RWPE2 (cell line): ENCODE results near the gene RNF112.

Experiments
- ATAC-seq: fragments of 200-7000 bp; cut with Tn5 transposase; 3 replicates; pipeline ENCODE4 v1.9.1; 2021; ENCODE audit warnings: low read depth
- DNase-seq: peaks from one replicate; pipeline ENCODE4 v3.0.0-alpha.2; 2020; ENCODE audit warnings: low spot score
- H3K27ac ChIP-seq: fragments of 450-650 bp; 2 replicates; pipeline ENCODE4 v1.5.1; 2017; ENCODE audit warnings: mild to moderate bottlenecking; ENCODE audit not compliant: poor library complexity, severe bottlenecking
- H3K27me3 ChIP-seq: fragments of 250-450 bp; sonication (Bioruptor Pico); 2 replicates; pipeline ENCODE4 v1.5.1; 2021; ENCODE audit warnings: mild to moderate bottlenecking, moderate library complexity; ENCODE audit not compliant: insufficient read depth, poor library complexity, severe bottlenecking
- H3K36me3 ChIP-seq: fragments of 250-450 bp; sonication (Bioruptor Pico); 2 replicates; pipeline ENCODE4 v1.5.1; 2020; ENCODE audit warnings: low read depth, mild to moderate bottlenecking, moderate library complexity
- H3K4me1 ChIP-seq: fragments of 250-450 bp; sonication (Bioruptor Pico); 2 replicates; pipeline ENCODE4 v1.5.1; 2021; ENCODE audit warnings: mild to moderate bottlenecking, moderate library complexity; ENCODE audit not compliant: insufficient read depth, poor library complexity, severe bottlenecking
- H3K4me3 ChIP-seq: fragments of 250-450 bp; sonication (Bioruptor Pico); 2 replicates; pipeline ENCODE4 v1.5.1; 2021; ENCODE audit warnings: mild to moderate bottlenecking, moderate library complexity; ENCODE audit not compliant: severe bottlenecking
- H3K9me3 ChIP-seq: fragments of 250-450 bp; sonication (Bioruptor Pico); 2 replicates; pipeline ENCODE4 v1.5.1; 2021; ENCODE audit warnings: mild to moderate bottlenecking, moderate library complexity; ENCODE audit not compliant: severe bottlenecking
- TF ChIP-seq, protein P1 (sequence below): fragments of 450-650 bp; IDR thresholded peaks from one replicate; pipeline ENCODE4 v1.5.1; 2017; ENCODE audit warnings: mild to moderate bottlenecking, moderate library complexity; ENCODE audit not compliant: poor library complexity, severe bottlenecking

Gene RNF112

DNA sequence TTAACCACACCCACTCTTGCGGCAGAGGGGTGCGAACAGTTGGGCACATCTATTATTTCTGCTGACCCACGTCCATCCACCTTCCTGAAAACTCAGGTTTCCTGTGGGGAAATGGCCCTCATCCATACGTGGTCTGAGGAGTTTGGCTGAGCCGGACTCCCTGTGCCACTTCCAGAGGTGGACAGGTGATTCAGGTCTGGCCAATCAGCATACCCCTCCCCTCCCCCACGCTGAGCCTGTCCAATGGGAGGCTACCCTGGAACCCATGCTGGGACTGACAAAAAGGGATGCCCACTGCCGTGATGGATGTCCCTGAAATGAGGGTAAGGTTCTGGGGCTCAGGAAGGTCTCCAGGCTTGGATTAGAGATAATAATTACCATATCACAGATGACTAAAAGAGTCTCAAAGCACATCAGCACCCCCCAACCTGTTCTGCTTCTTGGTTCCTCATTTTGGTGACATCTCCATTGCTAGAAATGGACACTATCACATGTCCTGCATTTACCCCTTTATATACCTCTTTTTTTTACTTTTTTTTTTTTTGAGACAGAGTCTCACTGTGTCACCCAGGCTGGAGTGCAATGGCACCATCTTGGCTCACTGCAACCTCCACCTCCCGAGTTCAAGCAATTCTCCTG lies 38.0 kb upstream of the RNF112 start:
- Histone ChIP-seq H3K27me3 (no peaks in the 10 kb centered on the region), H3K4me1 (no peaks in the 10 kb centered on the region), H3K27ac (no peak overlapping the region), H3K4me3 (no peak overlapping the region), H3K36me3 (no peaks in the 10 kb centered on the region), H3K9me3 (no peaks in the 10 kb centered on the region)
- TF ChIP-seq, protein P1, sequence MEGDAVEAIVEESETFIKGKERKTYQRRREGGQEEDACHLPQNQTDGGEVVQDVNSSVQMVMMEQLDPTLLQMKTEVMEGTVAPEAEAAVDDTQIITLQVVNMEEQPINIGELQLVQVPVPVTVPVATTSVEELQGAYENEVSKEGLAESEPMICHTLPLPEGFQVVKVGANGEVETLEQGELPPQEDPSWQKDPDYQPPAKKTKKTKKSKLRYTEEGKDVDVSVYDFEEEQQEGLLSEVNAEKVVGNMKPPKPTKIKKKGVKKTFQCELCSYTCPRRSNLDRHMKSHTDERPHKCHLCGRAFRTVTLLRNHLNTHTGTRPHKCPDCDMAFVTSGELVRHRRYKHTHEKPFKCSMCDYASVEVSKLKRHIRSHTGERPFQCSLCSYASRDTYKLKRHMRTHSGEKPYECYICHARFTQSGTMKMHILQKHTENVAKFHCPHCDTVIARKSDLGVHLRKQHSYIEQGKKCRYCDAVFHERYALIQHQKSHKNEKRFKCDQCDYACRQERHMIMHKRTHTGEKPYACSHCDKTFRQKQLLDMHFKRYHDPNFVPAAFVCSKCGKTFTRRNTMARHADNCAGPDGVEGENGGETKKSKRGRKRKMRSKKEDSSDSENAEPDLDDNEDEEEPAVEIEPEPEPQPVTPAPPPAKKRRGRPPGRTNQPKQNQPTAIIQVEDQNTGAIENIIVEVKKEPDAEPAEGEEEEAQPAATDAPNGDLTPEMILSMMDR, result no peak
- DNase-seq (no peak), ATAC-seq (no peak)

DNA sequence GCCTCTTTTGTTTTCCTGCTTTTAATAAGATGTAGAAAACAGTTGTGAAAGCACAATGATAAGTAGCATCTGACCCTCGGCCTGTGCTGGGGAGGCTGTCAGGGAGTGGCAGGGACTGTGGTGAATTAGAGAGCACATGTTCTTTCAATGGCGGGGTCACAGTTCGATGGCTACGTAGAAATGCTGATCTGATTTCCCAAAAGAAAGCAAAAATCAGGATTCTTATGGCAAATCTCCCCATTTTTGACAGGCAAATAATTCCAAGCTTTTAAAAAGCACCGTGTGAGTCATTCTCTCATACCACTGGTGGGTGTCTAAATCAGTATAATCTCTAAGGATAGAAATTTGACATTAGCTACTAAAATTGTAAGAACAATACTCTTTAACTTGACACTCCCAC lies 36.9 kb upstream of the RNF112 start:
- no peak for ATAC-seq

DNA sequence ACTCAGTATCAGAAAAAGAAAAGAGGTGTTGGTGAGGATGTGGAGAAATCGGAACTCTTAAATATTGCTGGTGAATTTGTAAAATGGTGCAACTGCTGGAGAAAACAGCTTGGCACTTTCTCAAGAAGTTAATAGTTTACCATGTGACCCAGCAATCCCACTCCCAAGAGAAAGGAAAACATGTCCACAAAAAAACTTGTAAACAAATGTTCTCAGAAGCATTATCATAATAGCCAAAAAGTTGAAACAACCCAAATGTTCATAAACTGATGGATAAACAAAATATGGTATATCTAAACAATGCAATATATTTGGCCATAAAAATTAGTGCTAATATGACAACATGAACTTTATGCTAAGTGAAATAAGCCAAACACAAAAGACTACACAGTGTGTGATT lies 35.3 kb upstream of the RNF112 start:
- no peak for DNase-seq
- no peaks in the 10 kb centered on the region for H3K4me1 ChIP-seq
- H3K36me3 ChIP-seq, result peaks cover 18% of the 10 kb centered on the region
- H3K9me3 ChIP-seq, result no peaks in the 10 kb centered on the region
- no peak overlapping the region for H3K4me3 ChIP-seq
- TF ChIP-seq, protein P1, result no peak
- H3K27me3 ChIP-seq, result no peaks in the 10 kb centered on the region
- H3K27ac ChIP-seq, result no peak overlapping the region
- ATAC-seq, result no peak

More for the DNA sequence above, 36.9 kb upstream of the RNF112 start:
- Histone ChIP-seq H3K9me3 (no peaks in the 10 kb centered on the region), H3K36me3 (peaks cover 2% of the 10 kb centered on the region), H3K4me3 (no peak overlapping the region), H3K27ac (no peak overlapping the region), H3K4me1 (no peaks in the 10 kb centered on the region), H3K27me3 (no peaks in the 10 kb centered on the region)
- DNase-seq, result no peak
- TF ChIP-seq, protein P1, result no peak

DNA sequence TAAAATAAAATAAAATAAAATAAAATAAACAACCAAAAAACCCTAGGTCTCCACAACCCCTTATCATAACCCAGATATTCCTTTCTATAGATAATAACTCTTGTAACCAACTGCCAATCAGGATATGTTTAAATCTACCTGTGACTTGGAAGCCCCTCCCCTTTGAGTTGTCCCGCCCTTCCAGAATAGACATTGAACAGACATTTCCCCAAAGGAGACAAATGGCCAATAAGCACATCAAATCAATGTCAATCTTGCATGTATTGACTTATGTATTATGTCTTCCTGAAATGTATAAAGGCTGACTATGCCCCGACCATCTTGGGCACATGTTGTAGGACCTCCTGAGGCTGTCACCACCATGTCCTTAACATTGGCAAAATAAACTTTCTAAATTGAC lies 34.2 kb upstream of the RNF112 start:
- ATAC-seq (no peak), DNase-seq (no peak)
- Histone ChIP-seq H3K27ac (peak overlapping the region; percentile 90), H3K36me3 (peaks cover 28% of the 10 kb centered on the region), H3K9me3 (no peaks in the 10 kb centered on the region), H3K27me3 (no peaks in the 10 kb centered on the region), H3K4me1 (no peaks in the 10 kb centered on the region), H3K4me3 (peak overlapping the region; percentile 65)
- TF ChIP-seq, protein P1, result no peak
